Activated B cell treated with CpG ODN at 0.5 μM for 24 hours (primary cell): ENCODE data around the gene TALDO1. TPM values are rescaled to one million over a fixed set of nuclear protein-coding genes. Genes with fewer than 3 reads are reported as not detected.

Experiments
- ATAC-seq: fragments of 200-7000 bp; cut with Tn5 transposase; one replicate; pipeline ENCODE4 v1.10.0; 2021; ENCODE audit warnings: low read depth, mild to moderate bottlenecking, moderate library complexity
- CTCF ChIA-PET: fragments of 350-600 bp; sonication (Branson Sonifier 250); formaldehyde crosslinking; loops from one replicate; lab custom pipeline; 2021; ENCODE audit warnings: antibody characterized with exemption; lab: Charles Lee
- POLR2A ChIA-PET: fragments of 350-600 bp; sonication (Branson Sonifier 250); formaldehyde crosslinking; loops from one replicate; lab custom pipeline; 2021; ENCODE audit warnings: antibody characterized with exemption; lab: Charles Lee
- DNase-seq: peaks from one replicate; pipeline ENCODE4 v3.0.0; 2022
- H3K27ac Mint-ChIP-seq: one replicate; pipeline ENCODE4 v1.8.0; 2020; ENCODE audit warnings: mixed read lengths
- H3K27me3 Mint-ChIP-seq: one replicate; pipeline ENCODE4 v1.8.0; 2021; ENCODE audit warnings: mixed read lengths
- H3K36me3 Mint-ChIP-seq: one replicate; pipeline ENCODE4 v1.8.0; 2021; ENCODE audit warnings: low read depth, mixed read lengths
- H3K4me1 Mint-ChIP-seq: one replicate; pipeline ENCODE4 v1.8.0; 2021; ENCODE audit warnings: mixed read lengths
- H3K4me3 Mint-ChIP-seq: one replicate; pipeline ENCODE4 v1.8.0; 2020; ENCODE audit warnings: mild to moderate bottlenecking, mixed read lengths
- H3K9me3 Mint-ChIP-seq: one replicate; pipeline ENCODE4 v1.8.0; 2020; ENCODE audit warnings: mixed read lengths
- CTCF ChIP-seq: fragments of 200-600 bp; IDR thresholded peaks from one replicate; pipeline ENCODE4 v1.8.0; 2022; ENCODE audit warnings: antibody characterized with exemption, mild to moderate bottlenecking
- intact Hi-C: fragments of 100-400 bp; cut with micrococcal nuclease; formaldehyde crosslinking; loops from one replicate; pipeline ENCODE4 v1.15.1; 2024
- total RNA-seq: library from RNA; stranded (reverse); gene quantifications from 2 replicates; pipeline ENCODE4 v1.2.3, GENCODE V29; 2022

TALDO1 gene
- total RNA-seq, 1 donor from 2014 or later, result 194 TPM

- Mint-ChIP-seq H3K9me3 (no peaks in the 10 kb centered on the region), H3K36me3 (peaks cover 5% of the 10 kb centered on the region), H3K27me3 (no peaks in the 10 kb centered on the region), H3K27ac (peak overlapping the region; percentile 56), H3K4me1 (peaks cover 16% of the 10 kb centered on the region), H3K4me3 (peak overlapping the region; percentile 80)
- DNase-seq (no peak), ATAC-seq (peak; percentile 51)
- POLR2A ChIA-PET, result interaction anchor here (0.5 to 2.7 kb wide), 9 partner anchors 19 to 448 kb away, joined by 3 to 23 read pairs (median 4); partner anchors contain the start of genes IRF7, RPLP2, SLC25A22 and TALDO1
- CTCF ChIA-PET, result no interaction called here
- intact Hi-C loops, result loop anchor here (1.0 to 2.0 kb wide), 4 partner anchors 11 to 66 kb away; partner anchors contain the start of genes POLR2L, TALDO1 and TSPAN4
- TF ChIP-seq CTCF, result no peak
Measured at GRCh38 chr11:776561-777287, 29.5 kb downstream of the TALDO1 start.

- Mint-ChIP-seq H3K36me3 (peaks cover 5% of the 10 kb centered on the region), H3K4me3 (peak within 1 kb of the TSS; percentile 81), H3K27me3 (no peaks in the 10 kb centered on the region), H3K27ac (peak within 1 kb of the TSS; percentile 69), H3K9me3 (no peaks in the 10 kb centered on the region), H3K4me1 (peaks cover 16% of the 10 kb centered on the region)
- intact Hi-C loops, result loop anchor here (1.0 to 2.0 kb wide), 4 partner anchors 12 to 65 kb away; partner anchors contain the start of genes POLR2L, TALDO1 and TSPAN4
- CTCF ChIA-PET, result no interaction called here
- POLR2A ChIA-PET, result interaction anchor here (0.8 to 2.7 kb wide), 10 partner anchors 19 to 330 kb away, joined by 3 to 23 read pairs (median 5); partner anchors contain the start of genes IRF7, RPLP2, SLC25A22 and TALDO1
- ATAC-seq, result peak; percentile 87
- TF ChIP-seq CTCF, result no peak
- peak; percentile 98 for DNase-seq
Measured at GRCh38 chr11:777288-778255, 30.3 kb downstream of the TALDO1 start, which contains the start of gene GATD1. Gene GATD1, minus strand, starts transcription at chr11:777487. Its CDS starts 25 bp downstream, at chr11:777462.

GRCh38 chr11:778976-779954 is 32.0 kb downstream of the TALDO1 start:
- no peak overlapping the region for H3K27ac Mint-ChIP-seq
- ATAC-seq, result no peak
- H3K4me1 Mint-ChIP-seq, result peaks cover 16% of the 10 kb centered on the region
- intact Hi-C loops, result no loop called here
- H3K9me3 Mint-ChIP-seq, result no peaks in the 10 kb centered on the region
- H3K27me3 Mint-ChIP-seq, result no peaks in the 10 kb centered on the region
- no peak for DNase-seq
- ChIA-PET CTCF (no interaction called here), POLR2A (interaction anchor here (0.6 to 2.7 kb wide), 4 partner anchors 17 to 41 kb away, joined by 4 to 23 read pairs (median 8); no protein-coding TSS in a partner anchor)
- no peak for TF ChIP-seq CTCF
- H3K4me3 Mint-ChIP-seq, result peak overlapping the region; percentile 32
- peaks cover 5% of the 10 kb centered on the region for H3K36me3 Mint-ChIP-seq

- Mint-ChIP-seq H3K27me3 (no peaks in the 10 kb centered on the region), H3K4me3 (no peak overlapping the region), H3K36me3 (peaks cover 4% of the 10 kb centered on the region), H3K27ac (no peak overlapping the region), H3K9me3 (no peaks in the 10 kb centered on the region), H3K4me1 (peaks cover 16% of the 10 kb centered on the region)
- DNase-seq, result no peak
- ChIA-PET CTCF (no interaction called here), POLR2A (interaction anchor here (2.5 kb wide), 1 partner anchor 40 kb away, joined by 8 read pairs; no protein-coding TSS in a partner anchor)
- no peak for TF ChIP-seq CTCF
- no peak for ATAC-seq
- intact Hi-C loops, result no loop called here
Measured at GRCh38 chr11:779955-780532, 32.8 kb downstream of the TALDO1 start.
